GM10266 (cell line): ENCODE measurements around the gene C11orf16.
"Not testable (repeated sequence)": the region's sequence is repeated elsewhere in the genome, so short reads cannot be mapped to it uniquely, and the experiment has no call there.

Source experiments
- DNase-seq: peaks from one replicate; pipeline ENCODE4 v3.0.0; 2012; ENCODE audit errors: extremely low spot score
- CTCF ChIP-seq: IDR thresholded peaks from 2 replicates; pipeline ENCODE4 v1.5.1; 2012; ENCODE audit warnings: mild to moderate bottlenecking, low read depth; ENCODE audit not compliant: control insufficient read depth, insufficient read depth; ENCODE audit errors: missing control alignments

Gene C11orf16

GRCh38 chr11:8911029-8911823, 21.5 kb downstream of the C11orf16 start, which contains the start of gene AKIP1:
Gene AKIP1, plus strand, starts transcription at chr11:8911189. Its CDS starts 261 bp downstream, at chr11:8911450.
- TF ChIP-seq CTCF, result no peak
- peak; percentile 95 for DNase-seq

- DNase-seq, result no peak
- TF ChIP-seq CTCF, result no peak
These were observed 22.1 kb downstream of the C11orf16 start for GRCh38 chr11:8910649-8911026.

GRCh38 chr11:8908099-8908498, 24.6 kb downstream of the C11orf16 start:
- DNase-seq, result no peak
- no peak for TF ChIP-seq CTCF

GRCh38 chr11:8907116-8907515, 25.6 kb downstream of the C11orf16 start:
- DNase-seq, result no peak
- TF ChIP-seq CTCF, result no peak

- TF ChIP-seq CTCF, result no peak
- no peak for DNase-seq
These were observed 27.1 kb downstream of the C11orf16 start for GRCh38 chr11:8905528-8906165.

GRCh38 chr11:8899119-8899753, 33.5 kb downstream of the C11orf16 start:
- DNase-seq, result no peak

GRCh38 chr11:8891185-8891584, 41.6 kb downstream of the C11orf16 start:
- DNase-seq, result not testable (repeated sequence)

More at GRCh38 chr11:8899119-8899753, 33.5 kb downstream of the C11orf16 start:
- TF ChIP-seq CTCF, result no peak
